Activated CD8-positive, alpha-beta memory T cell treated with anti-CD3 and anti-CD28 coated beads, Interleukin-2, amount 50 U/mL, for 1 hour (primary cell): ENCODE measurements around the gene ATP10A.

Source experiments
- DNase-seq: peaks from one replicate; pipeline ENCODE4 v3.0.0-alpha.2; 2020; ENCODE audit errors: extremely low read depth

The ATP10A gene, protein sequence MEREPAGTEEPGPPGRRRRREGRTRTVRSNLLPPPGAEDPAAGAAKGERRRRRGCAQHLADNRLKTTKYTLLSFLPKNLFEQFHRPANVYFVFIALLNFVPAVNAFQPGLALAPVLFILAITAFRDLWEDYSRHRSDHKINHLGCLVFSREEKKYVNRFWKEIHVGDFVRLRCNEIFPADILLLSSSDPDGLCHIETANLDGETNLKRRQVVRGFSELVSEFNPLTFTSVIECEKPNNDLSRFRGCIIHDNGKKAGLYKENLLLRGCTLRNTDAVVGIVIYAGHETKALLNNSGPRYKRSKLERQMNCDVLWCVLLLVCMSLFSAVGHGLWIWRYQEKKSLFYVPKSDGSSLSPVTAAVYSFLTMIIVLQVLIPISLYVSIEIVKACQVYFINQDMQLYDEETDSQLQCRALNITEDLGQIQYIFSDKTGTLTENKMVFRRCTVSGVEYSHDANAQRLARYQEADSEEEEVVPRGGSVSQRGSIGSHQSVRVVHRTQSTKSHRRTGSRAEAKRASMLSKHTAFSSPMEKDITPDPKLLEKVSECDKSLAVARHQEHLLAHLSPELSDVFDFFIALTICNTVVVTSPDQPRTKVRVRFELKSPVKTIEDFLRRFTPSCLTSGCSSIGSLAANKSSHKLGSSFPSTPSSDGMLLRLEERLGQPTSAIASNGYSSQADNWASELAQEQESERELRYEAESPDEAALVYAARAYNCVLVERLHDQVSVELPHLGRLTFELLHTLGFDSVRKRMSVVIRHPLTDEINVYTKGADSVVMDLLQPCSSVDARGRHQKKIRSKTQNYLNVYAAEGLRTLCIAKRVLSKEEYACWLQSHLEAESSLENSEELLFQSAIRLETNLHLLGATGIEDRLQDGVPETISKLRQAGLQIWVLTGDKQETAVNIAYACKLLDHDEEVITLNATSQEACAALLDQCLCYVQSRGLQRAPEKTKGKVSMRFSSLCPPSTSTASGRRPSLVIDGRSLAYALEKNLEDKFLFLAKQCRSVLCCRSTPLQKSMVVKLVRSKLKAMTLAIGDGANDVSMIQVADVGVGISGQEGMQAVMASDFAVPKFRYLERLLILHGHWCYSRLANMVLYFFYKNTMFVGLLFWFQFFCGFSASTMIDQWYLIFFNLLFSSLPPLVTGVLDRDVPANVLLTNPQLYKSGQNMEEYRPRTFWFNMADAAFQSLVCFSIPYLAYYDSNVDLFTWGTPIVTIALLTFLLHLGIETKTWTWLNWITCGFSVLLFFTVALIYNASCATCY (N-terminal part only)

DNA sequence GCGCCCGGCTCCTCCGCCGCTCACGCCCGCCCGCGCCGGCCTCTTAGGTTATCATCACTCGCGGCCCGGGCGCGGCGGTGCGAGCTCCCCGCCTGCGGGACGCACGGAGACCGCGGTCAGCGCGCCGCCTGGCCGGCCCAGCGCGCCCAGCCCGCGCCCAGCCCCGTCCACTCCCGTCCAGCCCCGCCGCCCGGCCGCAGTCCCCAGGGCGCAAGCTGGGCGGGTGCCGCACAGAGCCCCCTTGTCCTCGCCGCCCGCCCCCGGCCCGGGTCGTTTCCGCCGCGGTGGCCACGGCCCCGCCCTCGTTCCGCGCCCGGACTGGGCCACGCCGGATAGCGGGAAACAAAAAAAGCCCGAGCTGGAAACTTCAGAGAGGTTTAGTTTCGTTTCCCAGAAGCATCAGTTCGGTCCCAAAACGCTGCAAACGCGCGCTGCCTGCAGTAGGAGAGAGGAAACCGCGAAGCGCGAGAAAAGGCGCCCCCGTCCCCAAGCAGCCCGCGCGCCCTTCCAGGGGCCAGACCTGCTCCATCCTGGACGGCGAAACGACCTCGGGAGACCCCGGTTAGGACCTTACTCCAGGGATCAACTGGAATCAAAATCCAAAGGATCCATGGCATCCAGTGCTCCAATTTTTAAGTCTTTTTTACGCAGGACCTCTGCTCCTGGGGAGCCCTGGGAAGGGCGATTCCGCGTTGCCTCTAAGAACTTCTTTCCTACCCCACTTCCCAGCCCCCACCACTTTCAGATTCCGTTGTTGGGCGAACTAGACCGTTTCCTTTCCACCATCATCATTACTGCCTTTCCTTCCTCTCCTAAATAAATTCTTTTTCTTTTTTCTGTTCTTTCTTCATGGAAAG, at the start of gene ATP10A:
Gene ATP10A, minus strand, starts transcription at position 217 of the 857 bp plus-strand sequence. CDS start 231 bp downstream, outside the sequence.
- DNase-seq: no peak

DNA sequence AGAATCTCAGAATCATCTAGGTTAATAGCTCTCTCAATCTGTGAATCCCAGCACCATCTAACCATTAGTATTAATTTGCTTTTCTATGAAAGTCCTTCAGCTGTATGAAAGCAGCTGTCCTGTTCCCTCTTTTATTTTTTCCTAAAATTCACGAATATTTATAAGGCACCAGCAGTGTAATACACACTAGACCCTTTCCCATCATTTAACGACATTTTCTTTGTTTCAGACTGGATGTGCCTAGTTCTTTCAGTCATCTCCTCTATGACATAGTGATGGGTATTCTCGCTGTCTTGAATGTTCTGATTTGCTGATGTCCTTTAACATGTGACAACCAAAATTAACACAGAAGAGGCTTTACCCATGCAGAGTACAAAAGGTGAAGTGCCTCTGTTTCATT, 48.9 kb upstream of the ATP10A start:
- no peak for DNase-seq

DNA sequence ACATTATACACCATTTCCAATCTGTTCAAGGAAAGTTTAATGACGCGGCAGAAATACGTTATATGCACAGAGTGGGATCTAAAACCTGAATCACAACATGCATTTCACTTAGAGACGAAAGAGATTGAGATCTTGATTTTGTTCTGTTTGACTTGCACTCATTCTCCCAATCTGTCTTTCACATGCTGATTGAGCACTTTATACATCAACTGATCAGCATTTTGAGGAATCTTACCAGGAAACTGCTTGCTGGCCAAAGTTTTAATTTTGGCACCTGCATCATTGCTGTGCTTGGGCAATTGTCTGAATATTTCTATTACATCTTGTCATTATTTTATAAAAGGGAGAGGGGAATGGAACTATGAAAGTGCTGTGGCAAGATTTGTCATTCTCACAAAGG, 47.7 kb upstream of the ATP10A start:
- DNase-seq: no peak

DNA sequence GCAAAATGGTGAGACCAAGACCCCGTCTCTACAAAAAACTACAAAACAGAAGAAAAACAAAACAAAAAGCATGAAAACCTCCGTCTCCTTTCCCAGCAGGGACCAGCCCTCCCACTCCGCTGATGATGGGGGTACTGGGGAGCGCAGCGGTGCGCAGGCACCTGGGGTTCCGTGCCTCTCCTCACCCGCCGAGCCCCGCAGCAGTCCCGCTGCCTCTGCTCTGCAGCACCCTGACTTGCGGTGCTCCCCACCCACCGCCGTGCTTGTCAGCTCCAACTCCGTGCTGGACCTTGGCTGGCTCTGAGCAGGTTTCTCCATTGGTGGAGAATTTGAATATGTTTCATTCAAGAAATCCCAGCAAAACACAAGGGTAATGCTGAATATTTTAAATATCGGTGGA, 46.7 kb upstream of the ATP10A start:
- DNase-seq: no peak

DNA sequence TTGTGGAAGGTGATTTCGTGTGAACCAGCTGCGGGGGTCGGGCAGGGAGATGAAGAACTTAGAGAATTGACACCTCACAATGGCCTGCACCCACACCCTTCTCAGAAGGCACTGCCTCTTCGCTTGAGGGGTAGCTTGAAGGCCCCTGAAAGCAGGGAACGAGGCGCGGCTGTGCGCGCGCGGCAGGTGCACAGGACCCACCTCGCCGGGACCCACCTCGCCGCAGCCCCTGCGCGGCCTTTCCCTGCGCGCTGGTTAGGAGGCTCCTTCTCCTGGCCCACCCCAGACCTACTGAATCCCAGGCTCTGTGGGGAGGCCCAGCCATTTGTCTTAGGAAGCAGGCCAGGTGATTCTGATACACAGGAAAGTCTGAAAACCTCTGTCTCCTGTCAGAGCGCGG, 46.2 kb upstream of the ATP10A start:
- no peak for DNase-seq

DNA sequence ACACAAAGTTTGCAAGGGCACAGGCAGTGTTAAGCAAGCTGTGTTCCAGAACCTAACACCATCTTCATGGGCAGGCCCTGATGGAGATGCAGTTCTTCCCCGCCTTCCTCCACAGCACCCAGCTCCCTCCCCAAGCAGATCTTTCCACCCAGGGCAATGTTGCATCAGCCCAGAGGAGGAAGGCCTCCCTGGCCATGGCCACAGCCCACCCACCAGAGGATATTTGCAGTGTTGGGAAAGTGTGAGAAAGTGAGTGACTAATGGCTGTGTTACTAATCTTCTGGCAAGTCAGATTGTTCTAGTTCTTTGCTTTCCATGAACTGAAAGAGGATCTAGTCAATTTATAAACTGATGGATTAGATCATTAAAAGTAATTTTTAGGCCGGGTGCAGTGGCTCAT, 42.0 kb upstream of the ATP10A start:
- no peak for DNase-seq

DNA sequence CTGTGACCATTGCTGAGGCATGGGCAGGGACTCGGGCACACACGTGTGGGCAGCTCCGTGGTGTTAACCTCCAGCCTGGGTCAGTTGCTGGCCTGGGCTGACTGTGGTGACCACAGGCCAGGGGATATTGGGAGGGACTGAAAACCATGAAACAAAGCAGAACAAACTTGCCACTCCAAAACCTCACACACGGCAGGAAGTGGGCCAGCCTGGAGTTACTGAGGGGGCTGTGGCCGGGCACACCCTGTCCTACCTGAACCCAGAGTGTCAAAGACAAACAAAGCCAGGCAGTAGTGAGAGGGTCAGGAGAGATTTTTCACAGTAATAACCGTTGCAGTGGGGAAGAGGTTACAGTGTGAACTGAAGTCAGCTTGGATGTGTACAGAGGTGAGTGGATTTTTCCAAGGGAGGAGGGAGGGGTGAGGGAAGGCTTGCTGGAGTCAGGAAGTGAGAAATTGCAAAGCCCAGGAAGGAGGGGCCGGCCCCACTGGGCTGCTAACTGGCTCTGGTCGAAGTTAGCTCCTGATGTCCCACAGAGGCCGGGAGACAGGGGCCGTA, 40.0 kb upstream of the ATP10A start:
- no peak for DNase-seq

DNA sequence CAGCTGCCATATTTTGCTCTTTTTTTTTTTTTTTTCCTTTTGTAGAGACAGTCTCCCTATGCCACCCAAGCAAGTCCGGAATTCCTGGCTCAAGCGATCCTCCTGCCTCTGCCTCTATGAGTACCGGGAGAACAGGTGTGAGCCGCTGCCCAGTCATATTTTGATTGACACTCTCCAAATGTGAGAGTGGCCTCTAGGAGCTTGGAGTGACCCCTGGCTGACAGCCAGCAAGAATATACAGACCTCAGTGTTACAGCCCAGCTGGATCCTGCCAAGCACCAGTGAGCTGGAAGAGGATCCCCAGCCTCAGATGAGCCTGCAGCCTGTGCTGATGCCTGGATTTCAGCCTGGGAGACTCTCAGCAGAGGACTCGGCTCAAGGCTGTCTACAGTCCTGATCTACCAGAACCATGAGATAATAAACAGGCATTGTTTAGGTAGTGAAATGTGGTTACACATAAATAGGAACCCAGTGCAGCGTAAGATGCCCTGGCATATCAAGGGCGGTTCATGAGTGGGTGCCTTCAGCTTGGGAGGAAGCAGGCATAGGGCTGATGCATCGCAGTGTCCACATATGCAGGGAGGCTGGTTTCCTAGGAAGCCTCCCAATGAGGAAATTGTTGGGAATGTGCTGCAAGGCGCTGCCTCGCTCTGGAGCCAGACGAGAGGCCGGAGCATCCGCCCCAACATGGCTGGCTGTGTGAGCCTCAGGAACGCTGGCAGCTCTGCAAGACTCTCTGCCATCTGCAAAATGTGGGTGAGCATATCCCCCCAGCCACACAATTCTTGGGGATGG, 38.9 kb upstream of the ATP10A start:
- no peak for DNase-seq

DNA sequence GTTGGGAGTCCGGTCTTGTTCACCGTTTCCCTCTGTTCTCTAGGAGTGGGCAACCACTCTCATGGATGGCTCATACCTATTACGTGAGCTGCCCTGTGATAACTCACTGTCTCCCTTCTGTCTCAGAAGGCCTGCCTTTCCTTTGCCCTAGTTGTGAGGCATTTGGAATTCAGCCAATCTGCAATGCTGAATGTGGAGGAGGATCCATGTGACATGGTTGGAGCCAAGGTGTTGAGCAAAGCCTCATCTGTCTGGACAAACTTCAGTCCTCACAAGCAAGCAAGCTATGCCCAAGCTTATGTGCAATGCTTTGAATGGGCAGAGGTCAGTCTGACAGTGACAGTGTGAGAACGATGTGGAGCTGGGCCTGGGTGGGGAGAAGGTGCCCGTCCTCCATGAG, 37.8 kb upstream of the ATP10A start:
- no peak for DNase-seq

DNA sequence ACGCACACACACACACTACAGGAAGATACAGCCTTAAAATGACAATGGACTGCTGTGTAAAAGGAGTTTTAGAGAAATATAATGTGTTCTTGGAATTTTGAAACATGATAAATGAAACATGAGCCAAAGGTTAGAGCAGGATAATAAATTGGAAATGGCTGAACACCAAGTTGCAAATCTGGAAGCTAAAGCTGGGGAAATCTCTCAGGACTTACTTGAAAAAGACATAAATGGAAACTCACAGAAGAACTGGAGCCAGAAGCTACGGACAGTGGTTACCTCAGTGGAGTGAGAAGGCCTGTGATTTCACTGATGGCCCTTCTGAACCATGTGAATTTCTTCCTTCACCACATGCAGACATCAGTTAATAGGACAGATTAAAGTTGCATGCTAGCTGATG, 37.3 kb upstream of the ATP10A start:
- DNase-seq: no peak

DNA sequence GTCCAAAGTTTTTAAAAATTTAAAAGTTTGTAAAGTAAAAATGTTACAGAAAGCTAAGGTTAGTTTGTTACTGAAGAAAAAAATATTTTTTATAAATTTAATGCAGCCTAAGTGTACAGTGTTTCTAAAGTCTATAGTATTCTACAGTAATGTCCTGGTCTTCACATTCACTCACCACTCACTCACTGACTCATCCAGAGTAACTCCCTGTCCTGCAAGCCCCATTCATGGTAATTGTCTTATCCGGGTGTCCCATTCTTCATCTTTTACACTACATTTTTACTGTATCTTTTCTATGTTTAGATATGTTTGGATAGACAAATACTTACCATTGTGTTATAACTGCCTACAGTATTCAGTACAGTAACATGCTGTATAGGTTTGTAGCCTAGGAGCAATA, 36.7 kb upstream of the ATP10A start:
- DNase-seq: no peak

DNA sequence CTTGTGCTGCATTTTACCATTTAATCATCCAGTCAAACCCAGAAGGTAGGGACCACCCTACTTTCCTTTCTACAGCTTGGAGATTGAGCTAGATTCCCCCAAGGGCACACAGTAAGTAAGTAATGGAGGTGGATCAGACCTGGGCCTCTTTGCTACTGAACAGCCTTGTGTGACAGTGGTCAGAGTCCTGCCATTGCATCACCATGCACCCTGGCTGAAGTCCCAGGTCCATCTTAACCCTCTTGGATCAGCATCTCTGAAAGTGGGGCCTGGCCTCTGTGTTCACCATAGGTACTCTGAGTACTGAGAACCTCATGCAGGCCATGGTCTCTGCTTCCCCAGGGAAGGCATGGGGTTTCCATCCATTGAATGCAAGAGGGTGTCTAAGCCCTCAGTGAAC, 34.5 kb upstream of the ATP10A start:
- DNase-seq: no peak

DNA sequence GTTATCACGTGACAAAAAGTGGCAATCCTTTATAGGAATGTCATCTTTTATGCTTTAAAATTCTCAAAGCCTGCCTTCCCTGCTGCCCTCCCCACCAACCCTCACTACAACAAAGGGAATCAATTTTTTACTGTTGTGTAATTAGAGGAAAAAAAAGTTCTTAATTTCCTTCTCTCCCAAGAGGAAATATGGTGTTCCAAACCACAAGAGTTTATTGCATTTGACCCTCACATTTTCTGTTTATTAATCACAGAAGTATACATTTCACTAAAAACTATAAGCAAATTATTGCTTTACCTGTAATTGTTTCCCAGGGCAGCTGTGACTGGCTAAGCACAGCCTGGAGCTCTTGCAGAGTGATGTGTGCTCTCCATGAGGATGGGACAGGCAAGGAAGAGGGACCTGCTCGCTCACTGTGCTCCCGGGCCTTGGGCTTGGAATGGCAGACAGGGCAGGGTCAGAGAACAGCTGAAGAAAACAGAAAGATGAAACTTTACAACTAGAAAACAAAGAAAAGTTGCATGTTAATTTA, 31.3 kb upstream of the ATP10A start:
- no peak for DNase-seq

DNA sequence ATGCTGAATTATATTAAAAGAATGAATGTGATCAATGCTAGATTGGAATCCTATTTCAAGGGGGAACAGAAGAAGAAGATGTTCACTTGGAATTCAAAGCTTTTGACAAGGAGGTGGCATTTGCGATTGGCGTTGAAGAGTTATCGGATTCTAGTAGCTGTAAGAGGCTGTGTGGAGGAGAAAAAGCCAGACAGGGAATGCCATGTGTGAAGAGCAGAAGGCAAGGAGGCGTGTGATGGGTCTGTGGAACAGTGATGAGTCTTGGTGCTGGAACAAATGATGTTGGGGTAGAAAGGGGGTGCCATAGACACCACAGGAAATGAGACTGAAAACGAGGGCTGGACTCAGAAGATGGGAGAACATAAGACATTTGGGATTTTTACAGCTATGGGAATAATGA, 30.5 kb upstream of the ATP10A start:
- no peak for DNase-seq

DNA sequence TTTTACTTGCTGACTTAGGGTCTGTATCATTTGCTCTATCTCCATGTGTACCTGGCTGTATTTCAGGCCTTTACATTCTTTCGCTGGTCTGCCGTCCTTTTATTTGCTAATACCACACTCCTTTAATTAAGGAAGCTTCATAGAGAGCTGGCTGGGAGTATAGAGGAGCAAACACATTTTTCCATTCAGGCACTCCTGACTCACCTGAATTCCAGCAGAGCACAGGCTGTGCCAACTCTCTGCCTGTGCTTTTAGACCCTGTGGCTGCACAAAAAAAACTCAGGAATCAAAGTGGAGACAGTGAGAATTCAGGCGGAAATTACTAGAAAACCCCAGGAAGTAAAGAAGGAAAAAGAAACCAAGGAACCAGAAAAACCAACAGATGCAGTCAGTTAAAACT, 29.0 kb upstream of the ATP10A start:
- DNase-seq: no peak

DNA sequence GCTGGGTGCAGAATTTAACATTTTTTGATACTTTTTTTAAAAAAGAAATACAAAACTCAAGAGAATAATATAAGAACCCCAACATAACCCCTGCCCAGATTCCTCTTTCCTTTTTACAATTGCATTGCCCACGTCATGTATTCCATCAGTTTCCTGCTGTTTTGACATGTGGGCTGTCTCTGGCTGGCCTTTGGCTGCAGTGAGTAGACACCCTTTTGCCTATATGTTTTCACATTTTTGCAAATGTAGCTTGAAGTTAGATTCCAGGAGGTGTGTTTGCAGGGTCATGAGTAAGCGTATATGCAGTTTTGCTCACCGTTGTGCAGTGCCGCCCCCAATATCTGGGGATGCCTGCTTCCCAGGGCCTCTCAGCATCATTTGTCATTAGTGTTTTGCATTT, 28.0 kb upstream of the ATP10A start:
- DNase-seq: no peak

DNA sequence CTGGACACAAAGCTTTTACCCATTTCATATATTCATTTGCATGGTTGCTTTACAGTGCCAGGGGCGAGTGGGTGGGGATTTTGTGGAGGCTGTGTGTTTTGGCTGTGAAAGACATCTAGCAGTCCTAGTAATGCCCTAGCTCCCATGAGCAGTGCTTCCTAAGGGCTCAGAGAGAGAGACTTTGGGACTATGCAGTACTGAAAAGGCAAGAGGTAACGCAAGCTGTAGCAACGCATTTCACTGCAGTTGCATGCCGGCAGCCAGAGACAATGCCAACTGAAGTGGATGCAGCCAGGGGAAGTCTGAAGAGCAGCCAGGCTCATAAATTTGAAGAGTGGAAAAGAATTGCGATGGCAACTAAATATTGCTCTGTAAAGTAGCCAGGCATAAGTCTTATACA, 27.4 kb upstream of the ATP10A start:
- DNase-seq: no peak

DNA sequence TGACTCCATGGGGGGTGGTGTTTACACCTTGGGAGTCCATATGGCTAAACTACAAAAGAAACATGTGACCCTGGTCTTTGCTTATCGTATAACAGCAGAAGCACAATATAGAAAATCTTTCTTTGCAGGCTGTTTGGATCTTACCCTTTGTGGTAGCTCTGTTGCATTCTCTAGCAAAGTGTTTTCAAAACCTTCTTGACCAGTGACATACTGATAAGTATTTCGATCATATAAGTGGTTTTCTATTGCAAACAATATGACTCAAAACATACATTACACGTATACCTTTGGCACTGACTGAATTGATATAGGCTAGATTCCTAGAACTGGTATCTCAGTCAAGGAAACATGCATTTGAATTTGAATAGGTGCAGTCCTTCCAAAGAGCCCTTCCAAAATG, 24.7 kb upstream of the ATP10A start:
- no peak for DNase-seq

DNA sequence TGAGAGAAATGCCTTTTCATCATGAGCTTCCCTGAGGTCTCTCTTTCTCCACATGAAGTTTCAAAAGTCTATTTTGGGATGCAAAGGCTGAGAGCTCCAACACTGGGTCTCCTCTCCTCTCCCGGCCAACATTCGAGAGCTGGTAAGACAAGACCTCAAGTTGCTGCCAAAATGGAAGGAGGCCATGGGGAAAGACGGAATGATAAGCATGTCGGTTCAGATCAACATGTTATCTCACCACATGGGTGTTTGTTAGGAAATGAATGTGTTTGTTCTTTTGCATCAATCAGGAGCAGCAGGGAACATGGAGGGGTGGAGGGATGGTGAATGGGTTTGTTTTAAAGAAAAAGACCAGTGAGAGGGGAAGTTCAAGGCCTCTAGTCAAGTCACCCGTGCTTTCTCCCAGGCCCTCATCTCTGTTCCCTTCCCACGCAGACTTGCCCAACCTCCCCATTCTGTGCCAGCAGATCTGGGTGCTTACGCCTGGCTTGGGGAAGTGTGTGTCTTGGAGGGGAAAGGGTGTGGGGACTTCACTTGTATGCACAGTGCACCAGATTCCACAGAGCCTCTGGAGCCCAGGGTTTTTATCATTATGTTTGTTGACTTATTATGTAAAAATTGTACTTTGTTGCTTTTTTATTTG, 23.5 kb upstream of the ATP10A start:
- no peak for DNase-seq
